ENCODE measurements around the gene ECHS1.
A peak's percentile ranks its signal among the peaks of the same experiment; 100 is the strongest.
"Not testable (repeated sequence)": the region's sequence is repeated elsewhere in the genome, so short reads cannot be mapped to it uniquely, and the experiment has no call there.

The ECHS1 gene

GRCh38 chr10:133379152-133379800 is 6.1 kb upstream of the ECHS1 start, which contains the start of gene PAOX:
Gene PAOX, plus strand, starts transcription at chr10:133379262. Its CDS starts 55 bp downstream, at chr10:133379317.
- peaks cover 0 to 7% (median 0%) of the 10 kb centered on the region in 11 experiments; a peak in 1 of 22 replicates for H3K27me3 ChIP-seq
- H3K27ac ChIP-seq, result peak within 1 kb of the TSS; percentile 40 to 64 (median 59); a peak in 19 of 22 replicates
- peaks cover 35 to 74% (median 58%) of the 10 kb centered on the region in 10 experiments for H3K4me1 ChIP-seq
- peak within 1 kb of the TSS; percentile 70 to 87 (median 79) for H3K9ac ChIP-seq
- no peak for TF ChIP-seq Cebpa-rat (IDR thresholded peaks at IDR 0.05)
- H4K20me1 ChIP-seq, result peaks cover 0 to 9% (median 0%) of the 10 kb centered on the region in 11 experiments; a peak in 3 of 22 replicates
- peak within 1 kb of the TSS; percentile 95 to 100 (median 98) for H3K4me2 ChIP-seq
- H3K4me3 ChIP-seq, result peak within 1 kb of the TSS; percentile 69 to 90 (median 80)
- no peaks in the 10 kb centered on the region for H3K9me3 ChIP-seq (replicated peaks in 1 of 11)
- peaks cover 0 to 12% (median 0%) of the 10 kb centered on the region in 11 experiments; a peak in 1 of 22 replicates for H3K36me3 ChIP-seq

GRCh38 chr10:133378251-133379096 is 5.3 kb upstream of the ECHS1 start:
- H3K27ac ChIP-seq, result peak overlapping the region in 8 of 11 experiments; percentile 42 to 63 (median 56); a peak in 17 of 22 replicates
- peak overlapping the region; percentile 64 to 83 (median 76) for H3K9ac ChIP-seq
- H3K9me3 ChIP-seq (replicated peaks in 1 of 11), result no peaks in the 10 kb centered on the region
- peaks cover 0 to 7% (median 0%) of the 10 kb centered on the region in 11 experiments; a peak in 1 of 22 replicates for H3K27me3 ChIP-seq
- TF ChIP-seq Cebpa-rat (IDR thresholded peaks at IDR 0.05), result no peak
- H3K36me3 ChIP-seq, result 0 out of 22 replicates have a peak, but pooled peaks cover 0 to 6% (median 0%) of the 10 kb centered on the region in 11 experiments
- H3K4me2 ChIP-seq, result peak overlapping the region; percentile 93 to 100 (median 96)
- H4K20me1 ChIP-seq, result peaks cover 0 to 9% (median 0%) of the 10 kb centered on the region in 11 experiments; a peak in 3 of 22 replicates
- peak overlapping the region; percentile 67 to 88 (median 72) for H3K4me3 ChIP-seq
- peaks cover 38 to 71% (median 55%) of the 10 kb centered on the region in 10 experiments for H3K4me1 ChIP-seq

GRCh38 chr10:133377818-133378250 is 4.7 kb upstream of the ECHS1 start:
- Histone ChIP-seq H3K27me3 (peaks cover 0 to 7% (median 0%) of the 10 kb centered on the region in 11 experiments; a peak in 1 of 22 replicates), H3K4me1 (peaks cover 38 to 64% (median 54%) of the 10 kb centered on the region in 10 experiments), H3K9me3 (replicated peaks in 1 of 11) (no peaks in the 10 kb centered on the region), H4K20me1 (peaks cover 0 to 9% (median 0%) of the 10 kb centered on the region in 11 experiments; a peak in 3 of 22 replicates), H3K4me2 (peak overlapping the region; percentile 93 to 100 (median 96)), H3K27ac (peak overlapping the region in 7 of 11 experiments; percentile 3 to 63 (median 46); a peak in 12 of 22 replicates), H3K4me3 (peak overlapping the region; percentile 67 to 88 (median 72)), H3K36me3 (0 out of 22 replicates have a peak, but pooled peaks cover 0 to 4% (median 0%) of the 10 kb centered on the region in 11 experiments), H3K9ac (peak overlapping the region; percentile 64 to 83 (median 76))
- no peak for TF ChIP-seq Cebpa-rat (IDR thresholded peaks at IDR 0.05)

- Histone ChIP-seq H3K27me3 (peaks cover 0 to 7% (median 0%) of the 10 kb centered on the region in 11 experiments; a peak in 1 of 22 replicates), H3K27ac (no peak overlapping the region), H4K20me1 (peaks cover 0 to 9% (median 2%) of the 10 kb centered on the region in 11 experiments; a peak in 6 of 22 replicates), H3K4me2 (peak overlapping the region; percentile 93 to 100 (median 96)), H3K36me3 (0 out of 22 replicates have a peak, but pooled peaks cover 0 to 2% (median 0%) of the 10 kb centered on the region in 11 experiments), H3K4me3 (peak overlapping the region in 7 of 10 experiments; percentile 69 to 85 (median 73); a peak in 13 of 20 replicates), H3K9me3 (replicated peaks in 1 of 11) (no peaks in the 10 kb centered on the region), H3K9ac (peak overlapping the region in 9 of 11 experiments; percentile 64 to 83 (median 76); a peak in 13 of 22 replicates), H3K4me1 (peaks cover 41 to 64% (median 57%) of the 10 kb centered on the region in 10 experiments)
- TF ChIP-seq Cebpa-rat (IDR thresholded peaks at IDR 0.05), result no peak
Measured at GRCh38 chr10:133377025-133377817, 4.1 kb upstream of the ECHS1 start.

GRCh38 chr10:133376183-133376582 is 3.0 kb upstream of the ECHS1 start:
- Histone ChIP-seq H3K4me1 (peaks cover 45 to 64% (median 57%) of the 10 kb centered on the region in 10 experiments), H4K20me1 (peaks cover 0 to 19% (median 4%) of the 10 kb centered on the region in 11 experiments; a peak in 9 of 22 replicates)
- H3K27ac ChIP-seq; H3K4me3 ChIP-seq; H3K27me3 ChIP-seq; H3K9ac ChIP-seq; H3K36me3 ChIP-seq; H3K4me2 ChIP-seq; H3K9me3 ChIP-seq (replicated peaks in 1 of 11): not testable (repeated sequence)

GRCh38 chr10:133375357-133376115 is 2.4 kb upstream of the ECHS1 start:
- no peak overlapping the region for H3K27ac ChIP-seq
- H3K4me1 ChIP-seq, result peaks cover 38 to 58% (median 50%) of the 10 kb centered on the region in 10 experiments
- no peak for TF ChIP-seq Cebpa-rat (IDR thresholded peaks at IDR 0.05)
- no peak overlapping the region for H3K9ac ChIP-seq
- no peak overlapping the region for H3K4me2 ChIP-seq
- H3K27me3 ChIP-seq, result peaks cover 0 to 7% (median 0%) of the 10 kb centered on the region in 11 experiments; a peak in 1 of 22 replicates
- no peaks in the 10 kb centered on the region for H3K9me3 ChIP-seq (replicated peaks in 1 of 11)
- no peak overlapping the region for H3K4me3 ChIP-seq
- peaks cover 3 to 14% (median 8%) of the 10 kb centered on the region in 11 experiments; a peak in 21 of 22 replicates for H3K36me3 ChIP-seq
- peaks cover 0 to 20% (median 4%) of the 10 kb centered on the region in 11 experiments; a peak in 10 of 22 replicates for H4K20me1 ChIP-seq

GRCh38 chr10:133372507-133372906 is 647 bp downstream of the ECHS1 start:
- peaks cover 0 to 29% (median 6%) of the 10 kb centered on the region in 11 experiments; a peak in 10 of 22 replicates for H4K20me1 ChIP-seq
- TF ChIP-seq Cebpa-rat (IDR thresholded peaks at IDR 0.05), result no peak
- H3K4me2 ChIP-seq, result peak overlapping the region; percentile 80 to 93 (median 87)
- peaks cover 30 to 42% (median 35%) of the 10 kb centered on the region in 11 experiments for H3K36me3 ChIP-seq
- no peaks in the 10 kb centered on the region; a peak in 1 of 22 replicates for H3K27me3 ChIP-seq
- H3K4me3 ChIP-seq, result peak overlapping the region; percentile 25 to 83 (median 46); a peak in 17 of 20 replicates
- H3K27ac ChIP-seq, result no peak overlapping the region
- H3K9ac ChIP-seq, result peak overlapping the region; percentile 18 to 71 (median 62); a peak in 19 of 22 replicates
- H3K4me1 ChIP-seq, result peaks cover 22 to 36% (median 28%) of the 10 kb centered on the region in 10 experiments
- no peaks in the 10 kb centered on the region for H3K9me3 ChIP-seq (replicated peaks in 1 of 11)
